GM21825 (cell line): ENCODE data around the gene UBAC2.
A peak's percentile ranks its signal among the peaks of the same experiment; 100 is the strongest.

Source experiments
- ATAC-seq: cut with Tn5 transposase; IDR thresholded peaks from one replicate; pipeline ENCODE4 v1.9.1; 2021; ENCODE audit warnings: mild to moderate bottlenecking, moderate library complexity; ENCODE audit not compliant: unreplicated experiment

The UBAC2 gene

DNA sequence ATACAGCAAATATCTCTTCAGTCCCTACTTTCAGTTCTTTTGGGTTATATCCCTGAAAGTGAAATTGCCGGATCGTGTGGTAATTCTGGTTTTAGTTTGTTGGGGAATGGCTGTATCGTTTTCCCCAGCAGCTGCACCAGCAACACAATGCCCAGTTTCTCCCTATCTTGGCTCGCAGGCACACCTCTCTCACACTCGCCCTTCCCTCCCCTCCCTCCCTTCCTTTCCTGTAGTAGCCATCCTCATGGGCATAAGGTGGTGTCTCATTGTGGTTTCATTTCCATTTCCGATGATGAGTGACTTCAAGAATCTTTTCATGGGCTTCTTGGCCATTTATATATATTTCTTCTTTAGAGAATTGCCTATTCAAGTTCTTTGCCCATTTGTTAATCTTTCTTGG is 66.2 kb downstream of the UBAC2 start:
- no peak for ATAC-seq

DNA sequence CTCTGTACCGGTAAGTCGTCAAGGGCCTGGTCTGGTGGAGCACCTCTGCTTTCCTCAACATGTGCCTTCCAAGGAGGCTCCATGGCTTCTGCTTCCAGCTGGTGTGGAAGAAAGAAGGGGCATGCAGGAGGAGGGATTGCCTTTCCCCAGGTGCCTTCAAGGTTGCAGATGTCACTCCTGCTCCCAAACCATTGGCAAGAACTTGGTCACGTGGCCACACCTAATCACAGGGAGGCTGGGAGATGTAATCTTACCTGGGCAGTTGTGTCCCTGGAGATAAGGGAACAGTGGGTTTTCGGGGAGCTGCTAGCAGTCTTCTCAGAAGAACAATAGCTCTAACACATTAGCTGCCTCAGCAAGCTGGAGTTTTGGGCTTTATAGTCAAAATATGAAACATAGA is 67.3 kb downstream of the UBAC2 start:
- ATAC-seq: no peak

DNA sequence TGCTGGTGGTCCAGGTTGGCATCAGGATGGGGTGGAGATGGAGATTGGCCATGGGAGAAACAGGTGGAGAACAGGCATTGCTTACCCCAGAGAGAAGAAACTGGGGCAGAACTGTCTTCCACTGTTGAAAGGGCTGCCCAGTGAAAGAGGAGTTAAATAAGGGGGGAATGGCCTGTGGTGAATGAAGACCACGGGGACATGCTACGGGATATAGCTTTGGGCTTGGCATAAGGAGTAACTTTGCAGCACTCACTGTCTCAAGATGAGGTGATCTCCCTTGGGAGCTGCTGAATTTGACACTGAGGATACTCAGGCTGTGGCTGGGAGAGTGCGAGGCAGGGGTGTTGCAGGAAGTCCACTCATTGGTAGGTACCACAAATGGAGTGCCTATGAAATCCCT is 68.2 kb downstream of the UBAC2 start:
- no peak for ATAC-seq

DNA sequence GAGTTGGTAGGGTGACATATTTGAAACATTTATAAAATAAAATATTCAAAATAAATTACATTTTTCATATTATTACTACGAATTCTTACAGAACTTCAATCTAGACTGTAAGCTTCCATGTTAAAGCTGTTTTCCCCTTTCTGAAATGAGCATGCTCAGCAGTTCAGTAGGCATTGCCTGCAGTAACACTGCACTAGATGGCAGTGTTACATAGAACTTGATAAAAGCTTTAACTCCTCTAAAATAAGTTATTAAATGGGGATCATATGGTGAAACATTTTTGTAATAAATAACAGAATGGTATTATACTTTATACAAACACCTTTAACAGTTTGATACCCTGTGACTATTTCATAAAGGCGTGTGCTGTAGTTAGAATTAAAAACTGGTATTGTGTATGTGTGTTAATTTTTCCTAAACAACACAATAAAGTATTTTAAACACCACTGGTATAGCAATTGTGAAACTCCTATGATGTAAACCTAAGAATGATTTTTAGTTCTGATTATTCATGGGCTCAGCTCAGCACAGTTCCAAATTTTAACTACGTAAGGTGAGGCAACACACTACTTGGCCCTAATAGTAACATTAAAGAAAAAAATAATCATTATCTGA is 69.1 kb downstream of the UBAC2 start:
- ATAC-seq: peak; percentile 74

DNA sequence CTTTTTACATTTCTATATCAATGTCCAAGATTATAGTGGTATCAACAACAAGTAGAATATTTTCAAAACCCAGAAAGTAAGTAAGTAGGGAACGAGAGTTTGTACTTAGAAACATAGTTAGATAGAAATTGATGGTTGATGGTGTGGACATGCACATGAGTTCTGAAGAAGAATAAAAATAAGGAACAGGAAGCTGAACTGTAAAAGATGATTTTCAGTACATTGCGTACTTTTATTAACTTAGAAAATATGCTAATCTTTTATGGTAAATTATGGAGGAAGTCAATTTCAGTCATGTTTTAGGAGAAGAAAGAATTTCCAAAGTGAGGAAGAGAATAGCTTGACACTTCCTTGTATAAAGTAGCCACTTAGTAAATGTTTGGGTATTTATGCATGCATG is 69.9 kb downstream of the UBAC2 start:
- no peak for ATAC-seq

- no peak for ATAC-seq
Observed at GRCh38 chr13:99271249-99271648, 70.6 kb downstream of the UBAC2 start.

- ATAC-seq: no peak
Observed at GRCh38 chr13:99272481-99272880, 71.8 kb downstream of the UBAC2 start.

GRCh38 chr13:99273128-99273527 is 72.5 kb downstream of the UBAC2 start:
- ATAC-seq: no peak

- no peak for ATAC-seq
Observed at GRCh38 chr13:99275093-99275469, 74.4 kb downstream of the UBAC2 start.

DNA sequence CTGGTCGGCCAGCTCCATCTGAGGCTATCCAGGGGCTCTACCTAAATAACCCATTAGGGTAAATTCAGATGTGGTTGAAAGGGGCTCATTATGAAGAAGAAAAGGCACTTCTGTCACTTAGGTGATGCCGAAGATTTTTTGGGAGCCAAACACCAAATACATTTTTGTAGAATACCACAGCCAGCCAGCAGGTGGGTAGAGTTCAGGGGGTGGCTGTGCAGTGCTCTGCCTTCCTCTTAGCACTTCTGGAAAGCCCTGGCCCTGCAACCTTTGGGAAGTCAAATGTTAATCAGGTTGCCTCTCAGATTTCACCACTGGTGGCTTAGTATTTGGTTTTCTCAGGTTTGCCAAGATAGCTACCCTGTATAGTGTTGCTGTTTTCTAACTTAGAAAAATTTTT is 76.1 kb downstream of the UBAC2 start:
- ATAC-seq: no peak

GRCh38 chr13:99277629-99278028 is 77.0 kb downstream of the UBAC2 start:
- no peak for ATAC-seq

DNA sequence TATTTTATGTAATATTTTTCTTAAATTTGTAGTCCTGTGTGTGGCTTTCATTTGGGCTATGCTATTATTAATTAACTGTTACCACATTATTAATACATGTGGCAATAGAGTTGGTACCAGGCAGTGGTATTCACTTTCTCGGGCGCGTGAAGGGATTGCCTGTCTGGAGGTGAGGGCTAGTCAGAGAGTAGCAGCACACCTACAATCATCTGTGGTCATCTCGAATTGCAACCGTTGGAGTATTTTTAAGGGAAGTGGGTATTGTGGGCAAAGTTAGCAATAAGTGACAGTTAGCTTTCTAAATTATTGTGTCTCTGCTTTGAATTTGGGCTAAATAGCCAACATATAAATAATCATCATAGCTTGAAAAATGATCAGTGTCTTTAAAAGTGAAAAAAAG is 77.5 kb downstream of the UBAC2 start:
- no peak for ATAC-seq

- no peak for ATAC-seq
Observed at GRCh38 chr13:99278843-99279242, 78.2 kb downstream of the UBAC2 start.

DNA sequence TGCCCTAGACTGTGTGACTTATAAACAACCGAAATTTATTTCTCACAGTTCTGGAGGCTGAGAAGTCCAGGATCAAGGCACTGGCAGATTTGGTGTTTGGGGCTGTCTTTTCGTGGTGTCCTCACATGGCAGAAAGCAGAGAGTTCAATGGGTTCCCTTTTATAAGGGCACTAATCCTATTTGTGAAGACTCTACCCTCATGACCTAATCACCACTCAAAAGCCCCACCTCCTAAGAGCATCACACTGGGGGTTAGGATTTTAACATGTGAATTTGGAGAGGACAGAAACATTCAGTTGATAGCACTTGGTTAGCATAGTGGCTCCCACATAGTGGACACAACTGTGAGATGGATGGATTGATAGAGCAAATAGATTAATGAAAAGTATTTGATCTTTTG is 79.0 kb downstream of the UBAC2 start:
- ATAC-seq: no peak

DNA sequence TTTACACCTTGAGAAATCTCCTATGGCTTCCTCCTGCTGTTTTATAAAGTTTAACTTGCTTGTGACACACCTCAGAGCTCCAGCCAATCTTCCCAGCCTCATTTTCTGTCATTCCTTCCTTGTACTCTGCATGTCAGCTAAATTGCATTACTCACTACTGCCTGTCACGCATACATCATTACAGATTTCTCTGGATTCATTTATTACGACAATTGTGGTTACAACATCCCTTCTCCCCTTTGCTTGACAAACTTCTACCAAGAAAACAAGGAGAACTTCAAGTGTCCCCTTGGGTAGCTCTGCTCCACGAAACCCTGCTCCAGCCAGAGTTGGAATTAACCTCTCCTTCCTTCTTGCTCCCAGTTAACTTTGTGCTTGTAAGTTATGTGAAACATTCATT is 79.5 kb downstream of the UBAC2 start:
- ATAC-seq: no peak

GRCh38 chr13:99281811-99282263 is 81.2 kb downstream of the UBAC2 start:
- ATAC-seq: peak; percentile 66

DNA sequence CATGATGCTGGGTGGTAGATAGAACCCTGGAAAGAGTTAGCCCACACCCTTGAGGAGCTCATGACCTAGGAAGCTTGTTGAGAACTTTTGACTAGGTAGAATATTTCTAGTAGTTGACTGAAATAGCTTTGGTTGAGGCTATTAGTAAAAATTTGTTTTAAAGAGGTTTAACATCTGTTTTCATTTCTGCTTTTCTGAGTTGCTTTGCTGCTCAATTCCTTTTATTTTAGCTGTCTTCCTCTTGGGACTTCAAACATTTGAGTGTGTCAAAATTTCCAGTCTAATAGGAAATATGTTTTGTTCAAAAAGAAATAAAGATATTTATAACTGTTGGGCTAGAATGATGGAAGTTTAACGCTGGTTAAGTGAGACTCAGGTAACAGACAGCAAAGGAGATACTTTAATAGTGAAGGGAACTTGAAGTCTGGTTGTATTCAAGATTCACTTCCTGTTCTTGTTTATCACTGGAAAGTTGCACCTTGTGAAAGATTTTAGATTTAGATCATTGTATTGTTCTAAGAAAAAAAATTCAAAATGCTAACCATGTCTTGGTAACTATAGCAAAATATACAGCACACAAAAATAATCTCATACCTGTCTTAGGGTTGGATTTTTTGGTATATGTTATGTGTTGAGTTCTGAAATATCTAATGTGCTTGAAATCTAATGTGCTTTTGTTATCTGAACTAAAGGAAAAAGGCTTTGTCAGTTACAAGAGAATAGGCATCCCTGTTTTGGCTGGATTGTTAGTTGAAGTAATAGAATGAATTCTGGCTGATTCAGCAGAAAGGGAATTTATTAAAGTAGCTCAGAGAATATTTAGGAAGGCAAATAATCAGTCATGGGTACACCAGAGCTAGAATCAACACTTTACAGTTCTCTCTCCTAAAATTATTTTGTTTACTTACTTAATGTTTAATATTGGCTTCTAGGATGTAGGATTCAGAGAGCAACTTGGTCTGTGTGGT is 81.9 kb downstream of the UBAC2 start:
- ATAC-seq: peak; percentile 65

- ATAC-seq: no peak
Observed at GRCh38 chr13:99285432-99286182, 85.0 kb downstream of the UBAC2 start.

- ATAC-seq: no peak
Observed at GRCh38 chr13:99287551-99287950, 86.9 kb downstream of the UBAC2 start.

GRCh38 chr13:99288089-99288488 is 87.4 kb downstream of the UBAC2 start:
- ATAC-seq: peak; percentile 88

- no peak for ATAC-seq
Observed at GRCh38 chr13:99289271-99289670, 88.6 kb downstream of the UBAC2 start.
